Tibial nerve (tissue), 4 donors: Measurements from ENCODE around the gene LTF.
"Not testable (repeated sequence)": the region's sequence is repeated elsewhere in the genome, so short reads cannot be mapped to it uniquely, and the experiment has no call there.

ENCODE experiments used
- CTCF ChIP-seq, 5 experiments: fragments of 200-600 bp in 3 of 5; fragments of 450-650 bp in 2 of 5; sonication (generic) in 3 of 5; IDR thresholded peaks; one replicate each; pipeline ENCODE4 v1.5.1; 2016 to 2019; ENCODE audit warnings: antibody characterized with exemption in 5 of 5, mild to moderate bottlenecking in 3 of 5, moderate library complexity in 2 of 5
- EP300 ChIP-seq, 2 donors: sonication (generic); formaldehyde crosslinking; IDR thresholded peaks; one replicate each; pipeline ENCODE4 v1.6.1; 2017; ENCODE audit warnings: antibody characterized with exemption in 2 of 2, mild to moderate bottlenecking in 1 of 2
- POLR2A ChIP-seq, 2 donors: fragments of 450-650 bp; IDR thresholded peaks; one replicate each; pipeline ENCODE4 v1.6.1; 2017; ENCODE audit warnings: antibody characterized with exemption in 2 of 2, mild to moderate bottlenecking in 2 of 2, moderate library complexity in 2 of 2

- TF ChIP-seq CTCF, EP300, POLR2A (IDR thresholded peaks at IDR 0.05): not testable (repeated sequence)
Measured at GRCh38 chr3:46433118-46433517, 31.6 kb downstream of the LTF start.
